Measurements from ENCODE around the gene KCNS1.

GRCh38 chr20:45044084-45044573, 56.8 kb downstream of the KCNS1 start:
- TF ChIP-seq MAX (IDR thresholded peaks at IDR 0.05) (no peak), POLR2A (IDR thresholded peaks at IDR 0.05; ENCODE audit: low read length) (no peak)
- TF ChIP-seq, protein P1, sequence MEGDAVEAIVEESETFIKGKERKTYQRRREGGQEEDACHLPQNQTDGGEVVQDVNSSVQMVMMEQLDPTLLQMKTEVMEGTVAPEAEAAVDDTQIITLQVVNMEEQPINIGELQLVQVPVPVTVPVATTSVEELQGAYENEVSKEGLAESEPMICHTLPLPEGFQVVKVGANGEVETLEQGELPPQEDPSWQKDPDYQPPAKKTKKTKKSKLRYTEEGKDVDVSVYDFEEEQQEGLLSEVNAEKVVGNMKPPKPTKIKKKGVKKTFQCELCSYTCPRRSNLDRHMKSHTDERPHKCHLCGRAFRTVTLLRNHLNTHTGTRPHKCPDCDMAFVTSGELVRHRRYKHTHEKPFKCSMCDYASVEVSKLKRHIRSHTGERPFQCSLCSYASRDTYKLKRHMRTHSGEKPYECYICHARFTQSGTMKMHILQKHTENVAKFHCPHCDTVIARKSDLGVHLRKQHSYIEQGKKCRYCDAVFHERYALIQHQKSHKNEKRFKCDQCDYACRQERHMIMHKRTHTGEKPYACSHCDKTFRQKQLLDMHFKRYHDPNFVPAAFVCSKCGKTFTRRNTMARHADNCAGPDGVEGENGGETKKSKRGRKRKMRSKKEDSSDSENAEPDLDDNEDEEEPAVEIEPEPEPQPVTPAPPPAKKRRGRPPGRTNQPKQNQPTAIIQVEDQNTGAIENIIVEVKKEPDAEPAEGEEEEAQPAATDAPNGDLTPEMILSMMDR (IDR thresholded peaks at IDR 0.05): peak; percentile 87

Data from A549 (cell line).